GM19324 (cell line): ENCODE results near the gene CRTAP.
A peak's percentile ranks its signal among the peaks of the same experiment; 100 is the strongest.
"Not testable (repeated sequence)": the region's sequence is repeated elsewhere in the genome, so short reads cannot be mapped to it uniquely, and the experiment has no call there.

ENCODE experiments used
- ATAC-seq: cut with Tn5 transposase; IDR thresholded peaks from one replicate; pipeline ENCODE4 v1.9.1; 2021; ENCODE audit warnings: mild to moderate bottlenecking, moderate library complexity; ENCODE audit not compliant: unreplicated experiment, low FRiP score

CRTAP gene

GRCh38 chr3:33099109-33099645 is 14.6 kb upstream of the CRTAP start:
- no peak for ATAC-seq

GRCh38 chr3:33099701-33100100 is 14.1 kb upstream of the CRTAP start:
- ATAC-seq = no peak

GRCh38 chr3:33100229-33100628 is 13.6 kb upstream of the CRTAP start:
- ATAC-seq = no peak

GRCh38 chr3:33103034-33103433 is 10.8 kb upstream of the CRTAP start:
- no peak for ATAC-seq

GRCh38 chr3:33103480-33103879 is 10.3 kb upstream of the CRTAP start:
- no peak for ATAC-seq

GRCh38 chr3:33104803-33105202 is 9.0 kb upstream of the CRTAP start:
- ATAC-seq = no peak

- no peak for ATAC-seq
Observed at GRCh38 chr3:33105341-33105948, 8.4 kb upstream of the CRTAP start.

- ATAC-seq = not testable (repeated sequence)
Observed at GRCh38 chr3:33106854-33107253, 7.0 kb upstream of the CRTAP start.

- no peak for ATAC-seq
Observed at GRCh38 chr3:33111581-33111980, 2.2 kb upstream of the CRTAP start.

GRCh38 chr3:33114622-33115023 is 809 bp downstream of the CRTAP start:
- no peak for ATAC-seq

- no peak for ATAC-seq
Observed at GRCh38 chr3:33115024-33115768, 1.4 kb downstream of the CRTAP start.

- ATAC-seq = no peak
Observed at GRCh38 chr3:33117461-33117860, 3.6 kb downstream of the CRTAP start.

- ATAC-seq = no peak
Observed at GRCh38 chr3:33119891-33120290, 6.1 kb downstream of the CRTAP start.

GRCh38 chr3:33122991-33123390 is 9.2 kb downstream of the CRTAP start:
- ATAC-seq = no peak

GRCh38 chr3:33124638-33125037 is 10.8 kb downstream of the CRTAP start:
- ATAC-seq = no peak

GRCh38 chr3:33125840-33126239 is 12.0 kb downstream of the CRTAP start:
- no peak for ATAC-seq

GRCh38 chr3:33128706-33129105 is 14.9 kb downstream of the CRTAP start:
- ATAC-seq = no peak

- ATAC-seq = no peak
Observed at GRCh38 chr3:33130144-33130543, 16.3 kb downstream of the CRTAP start.

GRCh38 chr3:33131331-33132018 is 17.7 kb downstream of the CRTAP start:
- ATAC-seq = peak; percentile 65

- no peak for ATAC-seq
Observed at GRCh38 chr3:33132019-33132360, 18.2 kb downstream of the CRTAP start.

GRCh38 chr3:33134026-33134625 is 20.3 kb downstream of the CRTAP start:
- ATAC-seq = no peak
